Measurements from ENCODE around the gene NPAS2. TPM values are rescaled to one million over a fixed set of nuclear protein-coding genes. Genes with fewer than 3 reads are reported as not detected.

The NPAS2 gene
- total RNA-seq, 4 donors from 2014 or later: 14.1 to 45.8 (median 28.1) TPM

- H3K4me1 ChIP-seq: no peaks in the 10 kb centered on the region
- peaks cover 15 to 79% (median 53%) of the 10 kb centered on the region in 4 donors for H3K36me3 ChIP-seq
- 81% methylated on average over 18 of the region's 24 CpGs for WGBS
- H3K4me3 ChIP-seq: no peak overlapping the region
- H3K9me3 ChIP-seq: no peaks in the 10 kb centered on the region
- H3K27me3 ChIP-seq: no peaks in the 10 kb centered on the region
- no peak for TF ChIP-seq EP300 (IDR thresholded peaks at IDR 0.05)
- no peak for TF ChIP-seq POLR2AphosphoS5 (IDR thresholded peaks at IDR 0.05)
- TF ChIP-seq CTCF (IDR thresholded peaks at IDR 0.05): no peak
- TF ChIP-seq POLR2A (IDR thresholded peaks at IDR 0.05; ENCODE audit: low read depth): no peak
- no peak for DNase-seq (ENCODE audit: extremely low spot score)
- intact Hi-C loops (cut with DNase I): loop anchor here (5.0 kb wide), 1 partner anchor 169 kb away; the partner anchor contains the start of gene NPAS2
- no peak overlapping the region for H3K27ac ChIP-seq (replicated peaks in 1 of 4)
Measured at GRCh38 chr2:100990650-100991403, 170.9 kb downstream of the NPAS2 start.

GRCh38 chr2:100991404-100991773 is 171.4 kb downstream of the NPAS2 start:
- Histone ChIP-seq H3K27ac (replicated peaks in 1 of 4) (no peak overlapping the region), H3K4me1 (no peaks in the 10 kb centered on the region), H3K36me3 (peaks cover 15 to 80% (median 58%) of the 10 kb centered on the region in 4 donors), H3K27me3 (no peaks in the 10 kb centered on the region), H3K9me3 (no peaks in the 10 kb centered on the region), H3K4me3 (no peak overlapping the region)
- WGBS: 91% methylated on average over 5 of the region's 5 CpGs
- no peak for TF ChIP-seq CTCF (IDR thresholded peaks at IDR 0.05)
- no peak for TF ChIP-seq EP300 (IDR thresholded peaks at IDR 0.05)
- TF ChIP-seq POLR2AphosphoS5 (IDR thresholded peaks at IDR 0.05): no peak
- TF ChIP-seq POLR2A (IDR thresholded peaks at IDR 0.05; ENCODE audit: low read depth): no peak
- intact Hi-C loops (cut with DNase I): loop anchor here (5.0 kb wide), 1 partner anchor 169 kb away; the partner anchor contains the start of gene NPAS2
- no peak for DNase-seq (ENCODE audit: extremely low spot score)

DNA sequence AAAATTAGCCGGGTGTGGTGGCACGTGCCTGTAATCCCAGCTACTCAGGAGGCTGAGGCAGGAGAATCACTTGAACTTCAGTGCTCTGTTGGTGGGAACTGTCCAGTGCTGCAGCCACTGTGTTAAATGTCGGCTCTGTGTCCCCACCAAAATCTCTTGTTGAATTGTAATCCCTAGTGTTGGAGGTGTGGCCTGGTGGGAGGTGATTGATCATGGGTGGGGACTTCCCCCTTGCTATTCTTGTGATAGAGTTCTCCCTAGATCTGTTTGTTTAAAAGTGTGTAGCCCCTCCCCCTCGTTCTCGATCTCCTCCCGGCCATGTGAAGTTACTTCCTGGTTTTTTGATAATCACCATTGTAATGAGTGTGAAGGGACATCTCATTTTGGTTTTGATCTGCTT is 172.3 kb downstream of the NPAS2 start:
- no peak overlapping the region for H3K27ac ChIP-seq (replicated peaks in 1 of 4)
- TF ChIP-seq POLR2AphosphoS5 (IDR thresholded peaks at IDR 0.05) (no peak), EP300 (IDR thresholded peaks at IDR 0.05) (no peak), POLR2A (IDR thresholded peaks at IDR 0.05; ENCODE audit: low read depth) (no peak), CTCF (IDR thresholded peaks at IDR 0.05) (no peak)
- H3K4me1 ChIP-seq: no peaks in the 10 kb centered on the region
- no peaks in the 10 kb centered on the region for H3K9me3 ChIP-seq
- H3K36me3 ChIP-seq: peaks cover 15 to 81% (median 58%) of the 10 kb centered on the region in 4 donors
- 82% methylated on average over 5 of the region's 6 CpGs for WGBS
- no peak overlapping the region for H3K4me3 ChIP-seq
- H3K27me3 ChIP-seq: no peaks in the 10 kb centered on the region
- intact Hi-C loops (cut with DNase I): loop anchor here (5.0 kb wide), 1 partner anchor 170 kb away; the partner anchor contains the start of gene NPAS2
- no peak for DNase-seq (ENCODE audit: extremely low spot score)

- TF ChIP-seq POLR2AphosphoS5 (IDR thresholded peaks at IDR 0.05) (no peak), CTCF (IDR thresholded peaks at IDR 0.05) (no peak), POLR2A (IDR thresholded peaks at IDR 0.05; ENCODE audit: low read depth) (no peak), EP300 (IDR thresholded peaks at IDR 0.05) (no peak)
- intact Hi-C loops (cut with DNase I): loop anchor here (5.0 kb wide), 1 partner anchor 171 kb away; the partner anchor contains the start of gene NPAS2
- Histone ChIP-seq H3K9me3 (no peaks in the 10 kb centered on the region), H3K27ac (replicated peaks in 1 of 4) (no peak overlapping the region), H3K36me3 (peaks cover 10 to 70% (median 50%) of the 10 kb centered on the region in 4 donors), H3K4me3 (no peak overlapping the region), H3K4me1 (no peaks in the 10 kb centered on the region), H3K27me3 (no peaks in the 10 kb centered on the region)
- 92% methylated on average over 16 of the region's 17 CpGs for WGBS
- no peak for DNase-seq (ENCODE audit: extremely low spot score)
Measured at GRCh38 chr2:100993294-100993693, 173.4 kb downstream of the NPAS2 start.

All from esophagus muscularis mucosa (tissue), 4 donors.